ENCODE results near the gene KRT10.
"Not testable (repeated sequence)": the region's sequence is repeated elsewhere in the genome, so short reads cannot be mapped to it uniquely, and the experiment has no call there.

Gene KRT10

DNA sequence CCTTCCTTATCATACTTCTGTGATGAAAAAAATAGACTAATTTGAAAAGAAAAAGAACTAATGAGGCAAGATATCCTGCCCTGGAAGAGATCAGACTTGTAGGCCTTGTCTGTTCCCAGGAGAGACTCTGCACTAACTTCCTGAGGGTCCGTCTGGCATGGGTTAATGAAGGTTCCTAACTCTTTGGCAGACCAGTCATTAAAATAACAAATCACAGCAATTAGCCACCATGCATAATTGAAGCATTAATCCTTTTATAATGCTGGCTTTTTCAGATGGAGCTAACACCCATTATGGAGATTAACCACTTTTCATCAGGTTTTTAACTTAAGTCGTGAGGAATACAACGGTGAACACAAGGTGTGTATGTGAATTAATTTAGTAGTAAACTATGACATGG, 10.4 kb upstream of the KRT10 start:
- no peak for DNase-seq

DNA sequence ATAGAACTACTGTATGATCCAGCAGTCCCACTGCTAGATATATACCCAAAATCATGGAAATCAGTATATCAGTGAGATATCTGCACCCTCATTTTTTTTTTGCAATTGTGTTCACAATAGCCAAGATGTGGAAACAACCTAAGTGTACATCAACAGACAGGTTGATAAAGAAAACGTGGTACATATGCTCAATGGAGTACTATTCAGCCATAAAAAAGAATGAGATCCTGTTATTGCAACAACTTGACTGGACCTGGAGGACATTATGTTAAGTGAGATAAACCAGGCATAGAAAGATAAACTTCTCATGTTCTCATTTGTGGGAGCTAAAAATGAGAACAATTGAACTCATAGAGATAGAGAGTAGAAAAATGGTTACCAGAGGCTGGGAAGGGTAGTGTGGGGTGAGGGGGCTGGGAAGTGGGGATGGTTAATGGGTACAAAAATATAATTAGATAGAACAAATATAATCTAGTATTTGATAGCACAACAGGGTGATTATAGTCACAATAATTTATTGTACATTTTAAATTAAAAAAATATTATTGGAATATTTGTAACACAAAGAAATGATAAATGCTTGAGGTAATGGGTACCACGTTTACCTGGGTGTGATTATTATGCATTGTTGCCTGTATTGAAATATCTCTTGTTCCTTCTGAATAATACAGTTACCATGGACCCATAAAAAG, 7.8 kb upstream of the KRT10 start:
- no peak for DNase-seq

DNA sequence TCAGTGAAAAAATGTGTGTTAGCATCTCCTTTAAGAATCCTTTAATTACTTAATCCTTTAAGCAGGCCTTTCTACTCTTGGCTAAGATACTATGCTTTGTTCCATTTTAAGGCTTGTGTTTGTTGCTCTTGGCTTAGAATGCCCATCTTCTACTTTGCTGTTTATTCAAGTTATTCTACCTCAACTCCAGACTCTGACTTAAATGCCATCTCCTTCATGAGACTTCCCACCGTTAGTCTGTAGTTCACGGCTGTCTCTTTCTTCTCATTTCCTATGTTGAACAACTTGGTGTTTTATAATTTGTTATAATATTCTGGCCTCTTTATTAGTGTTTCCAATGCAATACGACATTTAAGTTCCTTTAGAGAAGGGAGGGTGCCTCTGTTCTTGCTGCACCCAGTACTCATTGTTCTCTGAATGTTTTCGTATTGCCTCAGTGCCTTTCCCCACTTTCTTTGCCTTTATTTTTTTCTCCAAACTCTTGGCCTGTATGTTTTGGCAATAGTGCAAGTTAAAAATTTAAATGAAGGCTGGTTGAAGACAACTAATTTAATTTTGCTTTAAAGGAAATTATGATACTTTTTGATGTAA, 6.1 kb upstream of the KRT10 start:
- DNase-seq = no peak

DNA sequence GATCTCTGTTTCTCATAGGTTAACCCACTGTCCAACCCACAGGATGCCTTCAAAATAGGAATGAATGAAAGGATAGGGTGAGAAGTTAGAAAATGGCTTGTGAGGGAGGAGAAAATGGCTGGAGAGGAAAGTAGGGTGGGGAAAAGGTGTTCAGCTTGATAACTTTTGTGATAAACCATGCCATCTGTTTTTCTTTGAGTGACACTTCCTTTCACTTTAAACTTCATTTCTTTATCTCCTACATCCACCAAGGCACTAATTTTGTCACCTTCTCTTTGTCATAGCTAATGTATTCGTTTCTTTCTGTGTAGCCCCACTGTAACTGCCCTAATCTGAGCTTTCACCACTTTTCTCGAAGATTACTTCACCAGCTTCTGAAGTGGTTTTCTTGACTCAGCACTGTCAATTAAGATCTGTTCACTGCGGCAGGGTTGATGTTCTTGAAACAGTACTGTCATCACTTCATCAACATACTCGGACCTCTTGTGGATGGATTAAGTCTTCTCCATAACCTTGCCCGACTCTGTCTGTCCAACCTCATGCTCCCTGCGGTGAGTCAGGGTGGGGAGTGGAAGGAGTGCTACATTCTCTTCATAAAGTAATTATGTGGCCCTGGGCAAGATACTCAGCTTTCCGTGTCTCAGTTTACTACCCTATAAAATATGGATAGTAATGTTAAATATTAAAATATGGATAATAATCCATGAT, 5.5 kb upstream of the KRT10 start:
- DNase-seq = no peak

GRCh38 chr17:40825599-40825998, 3.2 kb upstream of the KRT10 start:
- DNase-seq = no peak

- no peak for DNase-seq
These were observed 1.8 kb upstream of the KRT10 start for GRCh38 chr17:40824015-40824832.

DNA sequence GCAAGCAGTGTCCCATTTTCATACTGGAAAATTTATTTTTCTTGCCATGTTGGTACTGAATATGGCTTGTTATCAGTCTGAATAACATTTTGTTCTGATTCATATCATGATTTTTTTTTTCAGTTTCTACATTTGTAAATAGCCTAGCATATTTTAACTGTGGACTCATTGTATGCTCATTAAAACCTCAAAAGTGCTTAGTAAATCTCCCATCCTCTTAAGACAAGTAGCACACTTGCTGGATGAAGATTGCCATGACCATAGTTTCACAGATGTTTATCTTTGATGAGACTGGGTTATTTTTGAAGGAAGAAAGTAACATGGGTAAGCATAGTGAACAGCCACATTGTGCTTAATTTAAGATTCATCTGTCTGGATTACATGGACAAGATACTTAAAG, 878 bp downstream of the KRT10 start:
- no peak for DNase-seq

- no peak for DNase-seq
These were observed 2.1 kb downstream of the KRT10 start for GRCh38 chr17:40820228-40820838.

- DNase-seq = no peak
These were observed 2.8 kb downstream of the KRT10 start for GRCh38 chr17:40819528-40820125.

DNA sequence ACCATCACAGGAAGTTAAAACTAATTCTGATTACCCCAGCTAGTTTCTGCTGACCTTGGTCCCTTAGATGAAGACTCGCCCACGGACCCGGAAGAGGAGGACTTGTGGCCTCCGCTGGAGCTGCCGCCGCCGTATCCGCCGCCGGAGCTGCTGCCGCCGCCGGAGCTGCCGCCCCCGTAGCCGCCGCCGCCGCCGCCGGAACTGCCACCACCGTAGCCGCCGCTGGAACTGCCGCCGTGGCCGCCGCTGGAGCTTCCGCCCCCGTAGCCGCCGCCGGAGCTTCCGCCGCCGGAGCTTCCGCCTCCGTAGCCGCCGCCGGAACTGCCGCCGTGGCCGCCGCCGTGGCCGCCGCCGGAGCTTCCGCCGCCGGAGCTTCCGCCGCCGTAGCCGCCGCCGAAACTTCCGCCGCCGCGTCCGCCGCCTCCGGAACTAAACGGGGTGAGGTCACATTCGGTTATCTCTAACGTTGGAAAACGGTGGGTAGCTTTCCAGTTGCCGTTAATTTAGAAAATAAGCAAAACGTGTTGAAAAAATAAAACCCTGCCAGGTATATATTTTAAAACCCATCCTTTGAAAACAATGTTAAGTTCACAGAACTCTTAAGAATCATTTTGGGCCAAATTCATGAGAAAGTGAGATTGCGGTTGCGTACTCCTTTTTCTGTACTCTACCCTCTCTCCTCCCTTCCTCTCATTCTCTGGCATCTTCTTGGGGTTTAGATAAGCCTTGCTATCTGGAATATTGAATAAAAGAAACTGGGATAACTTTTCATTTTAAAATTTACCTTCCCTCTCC, 3.5 kb downstream of the KRT10 start:
- DNase-seq = peak; percentile 20

DNA sequence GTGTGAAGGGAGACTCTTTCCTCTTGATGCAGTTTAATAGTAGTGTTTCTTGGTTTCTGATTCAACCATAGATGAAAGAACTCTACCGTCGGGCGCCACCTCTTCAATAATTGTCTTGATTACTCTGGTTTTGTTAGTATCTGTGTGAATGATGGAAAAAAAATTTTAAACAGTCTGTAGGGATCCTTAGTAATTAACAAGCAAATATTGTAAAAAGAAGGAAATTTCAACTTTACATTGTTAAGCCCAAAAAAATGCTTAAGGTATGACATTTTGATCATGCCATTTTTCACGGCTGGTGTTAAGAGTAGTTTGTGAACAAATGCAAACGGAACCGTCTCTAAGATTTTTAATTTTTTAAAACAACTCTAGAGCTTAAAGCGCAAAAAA, 4.1 kb downstream of the KRT10 start:
- DNase-seq = no peak

DNA sequence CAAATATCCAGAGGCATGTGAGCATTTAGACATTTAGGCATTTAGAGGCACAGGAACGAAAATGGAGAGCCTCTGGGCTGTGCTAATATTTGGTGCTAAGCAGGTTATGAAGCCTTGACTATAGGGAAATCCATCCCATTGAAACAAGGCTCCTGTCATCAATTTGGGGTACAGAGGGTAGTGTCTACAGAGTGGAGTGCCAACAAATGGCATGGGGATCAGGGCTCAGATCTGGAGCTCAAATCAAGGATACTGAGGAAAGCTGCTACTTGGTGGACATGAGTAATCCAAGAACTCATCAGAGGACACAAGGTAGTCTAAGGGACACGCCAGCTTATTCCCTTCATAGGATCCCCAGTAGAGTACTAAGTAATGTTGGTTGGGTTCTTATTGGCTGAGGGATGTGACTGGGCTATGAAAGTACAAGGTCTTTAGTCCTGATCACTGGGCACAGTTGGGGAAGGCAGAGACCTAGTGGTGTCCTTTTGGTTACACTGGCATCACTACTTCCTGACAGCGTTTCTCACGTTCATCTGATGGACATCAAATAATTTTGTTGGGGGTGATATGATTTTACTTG, 5.2 kb downstream of the KRT10 start:
- DNase-seq = no peak

GRCh38 chr17:40816569-40816968, 5.8 kb downstream of the KRT10 start:
- DNase-seq = no peak

DNA sequence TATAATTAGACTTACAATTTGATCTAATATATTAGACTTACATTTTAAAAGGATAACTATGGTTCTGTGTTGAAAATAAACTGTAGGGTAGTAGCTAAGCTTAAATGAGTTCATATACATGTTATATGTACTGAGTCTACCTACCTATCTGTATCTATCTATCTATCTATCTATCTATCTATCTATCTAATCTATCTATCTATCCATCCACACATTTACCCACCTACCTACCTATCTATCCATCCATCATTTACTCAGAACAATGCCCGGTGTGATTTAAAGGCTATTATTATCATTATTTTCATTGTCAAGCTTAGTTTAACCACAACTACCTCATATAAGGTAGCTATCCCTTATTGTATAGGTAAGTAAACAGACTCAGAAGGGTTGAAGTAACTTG, 7.0 kb downstream of the KRT10 start:
- no peak for DNase-seq

- DNase-seq = not testable (repeated sequence)
These were observed 7.8 kb downstream of the KRT10 start for GRCh38 chr17:40814657-40815056.

DNA sequence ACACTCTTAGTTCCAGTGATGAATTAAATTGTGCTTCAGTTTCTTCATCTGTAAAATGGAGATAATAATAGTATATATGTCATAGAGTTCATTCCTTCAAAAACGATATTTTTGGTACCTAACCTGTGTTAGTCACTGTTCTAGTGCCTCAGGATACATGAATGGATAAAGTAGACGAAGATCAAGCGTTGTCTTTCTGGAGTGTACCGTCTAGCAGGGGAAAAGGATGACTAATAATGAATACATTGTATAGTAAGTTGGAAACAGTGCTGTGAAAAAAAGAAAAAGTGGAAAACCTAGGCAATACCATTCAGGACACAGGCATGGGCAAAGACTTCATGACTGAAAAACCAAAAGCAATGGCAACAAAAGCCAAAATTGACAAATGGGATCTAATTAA, 8.6 kb downstream of the KRT10 start:
- no peak for DNase-seq

DNA sequence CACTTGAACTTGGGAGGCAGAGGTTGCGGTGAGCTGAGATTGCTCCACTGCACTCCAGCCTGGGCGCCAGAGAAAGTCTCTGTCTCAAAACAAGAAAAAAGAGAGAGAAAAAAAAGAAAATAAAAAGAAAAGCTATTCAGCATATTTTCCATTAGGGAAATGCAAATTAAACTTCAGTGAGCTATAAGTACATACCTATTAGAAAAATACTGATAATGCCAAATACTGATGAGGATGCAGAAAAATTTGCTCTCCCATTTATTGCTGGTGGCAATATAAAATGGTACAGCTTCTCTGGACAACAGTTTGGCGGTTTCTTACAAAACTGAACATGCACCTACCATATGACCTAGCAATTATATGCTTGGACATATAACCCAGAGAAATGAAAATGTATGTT, 9.8 kb downstream of the KRT10 start:
- no peak for DNase-seq

DNA sequence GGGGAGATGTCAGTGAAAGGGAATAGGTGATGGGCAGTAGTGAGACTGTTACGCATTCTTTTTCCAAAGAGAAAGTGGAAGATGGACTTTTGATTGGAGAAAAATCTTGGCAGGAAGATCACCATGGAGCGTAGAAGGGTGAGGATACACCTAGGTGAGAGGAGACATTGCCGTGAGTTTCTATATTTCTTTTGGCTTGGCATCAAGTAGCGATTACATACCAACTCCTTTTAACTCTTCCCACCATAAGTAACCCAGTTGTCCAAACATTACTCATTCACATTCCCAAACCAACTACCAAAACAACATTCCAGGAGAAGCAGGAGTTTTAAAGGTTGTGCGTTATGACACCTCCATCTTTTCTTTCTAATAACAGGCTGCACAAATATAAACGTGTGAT, 11.9 kb downstream of the KRT10 start:
- DNase-seq = no peak

GRCh38 chr17:40809721-40810421, 12.5 kb downstream of the KRT10 start:
- no peak for DNase-seq

- DNase-seq = no peak
These were observed 16.3 kb downstream of the KRT10 start for GRCh38 chr17:40806131-40806530.

GRCh38 chr17:40803617-40804082, 18.8 kb downstream of the KRT10 start:
- DNase-seq = peak; percentile 16

All from NCI-H524 treated with DMSO at 0.1 percent for 48 hours (cell line).